ENCODE results near the gene ADAM8.

DNA sequence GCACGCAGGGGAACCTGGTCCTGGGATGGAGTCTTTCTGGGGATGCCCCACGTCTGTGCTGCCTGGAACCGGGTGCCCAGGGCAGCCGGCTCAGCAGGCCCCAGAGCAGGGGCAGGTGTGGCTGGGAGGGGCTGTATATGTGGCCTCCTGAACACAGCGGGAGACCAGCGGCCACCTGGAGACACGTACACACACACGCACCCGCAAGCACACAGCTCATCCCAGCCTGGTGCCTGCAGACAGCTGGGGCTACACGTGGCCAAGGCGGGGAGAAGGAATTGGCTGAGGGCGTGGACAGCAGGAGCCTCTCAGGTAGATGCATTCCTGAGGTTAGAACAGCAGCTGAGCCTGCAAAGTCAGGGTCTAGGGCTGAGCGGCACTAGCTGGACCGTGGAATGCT is 14.0 kb downstream of the ADAM8 start:
- TF ChIP-seq, protein P1, sequence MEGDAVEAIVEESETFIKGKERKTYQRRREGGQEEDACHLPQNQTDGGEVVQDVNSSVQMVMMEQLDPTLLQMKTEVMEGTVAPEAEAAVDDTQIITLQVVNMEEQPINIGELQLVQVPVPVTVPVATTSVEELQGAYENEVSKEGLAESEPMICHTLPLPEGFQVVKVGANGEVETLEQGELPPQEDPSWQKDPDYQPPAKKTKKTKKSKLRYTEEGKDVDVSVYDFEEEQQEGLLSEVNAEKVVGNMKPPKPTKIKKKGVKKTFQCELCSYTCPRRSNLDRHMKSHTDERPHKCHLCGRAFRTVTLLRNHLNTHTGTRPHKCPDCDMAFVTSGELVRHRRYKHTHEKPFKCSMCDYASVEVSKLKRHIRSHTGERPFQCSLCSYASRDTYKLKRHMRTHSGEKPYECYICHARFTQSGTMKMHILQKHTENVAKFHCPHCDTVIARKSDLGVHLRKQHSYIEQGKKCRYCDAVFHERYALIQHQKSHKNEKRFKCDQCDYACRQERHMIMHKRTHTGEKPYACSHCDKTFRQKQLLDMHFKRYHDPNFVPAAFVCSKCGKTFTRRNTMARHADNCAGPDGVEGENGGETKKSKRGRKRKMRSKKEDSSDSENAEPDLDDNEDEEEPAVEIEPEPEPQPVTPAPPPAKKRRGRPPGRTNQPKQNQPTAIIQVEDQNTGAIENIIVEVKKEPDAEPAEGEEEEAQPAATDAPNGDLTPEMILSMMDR (IDR thresholded peaks at IDR 0.05) = no peak
- TF ChIP-seq POLR2AphosphoS5 (IDR thresholded peaks at IDR 0.05; ENCODE audit: low read depth, low read length) = no peak
- TF ChIP-seq, protein P2, sequence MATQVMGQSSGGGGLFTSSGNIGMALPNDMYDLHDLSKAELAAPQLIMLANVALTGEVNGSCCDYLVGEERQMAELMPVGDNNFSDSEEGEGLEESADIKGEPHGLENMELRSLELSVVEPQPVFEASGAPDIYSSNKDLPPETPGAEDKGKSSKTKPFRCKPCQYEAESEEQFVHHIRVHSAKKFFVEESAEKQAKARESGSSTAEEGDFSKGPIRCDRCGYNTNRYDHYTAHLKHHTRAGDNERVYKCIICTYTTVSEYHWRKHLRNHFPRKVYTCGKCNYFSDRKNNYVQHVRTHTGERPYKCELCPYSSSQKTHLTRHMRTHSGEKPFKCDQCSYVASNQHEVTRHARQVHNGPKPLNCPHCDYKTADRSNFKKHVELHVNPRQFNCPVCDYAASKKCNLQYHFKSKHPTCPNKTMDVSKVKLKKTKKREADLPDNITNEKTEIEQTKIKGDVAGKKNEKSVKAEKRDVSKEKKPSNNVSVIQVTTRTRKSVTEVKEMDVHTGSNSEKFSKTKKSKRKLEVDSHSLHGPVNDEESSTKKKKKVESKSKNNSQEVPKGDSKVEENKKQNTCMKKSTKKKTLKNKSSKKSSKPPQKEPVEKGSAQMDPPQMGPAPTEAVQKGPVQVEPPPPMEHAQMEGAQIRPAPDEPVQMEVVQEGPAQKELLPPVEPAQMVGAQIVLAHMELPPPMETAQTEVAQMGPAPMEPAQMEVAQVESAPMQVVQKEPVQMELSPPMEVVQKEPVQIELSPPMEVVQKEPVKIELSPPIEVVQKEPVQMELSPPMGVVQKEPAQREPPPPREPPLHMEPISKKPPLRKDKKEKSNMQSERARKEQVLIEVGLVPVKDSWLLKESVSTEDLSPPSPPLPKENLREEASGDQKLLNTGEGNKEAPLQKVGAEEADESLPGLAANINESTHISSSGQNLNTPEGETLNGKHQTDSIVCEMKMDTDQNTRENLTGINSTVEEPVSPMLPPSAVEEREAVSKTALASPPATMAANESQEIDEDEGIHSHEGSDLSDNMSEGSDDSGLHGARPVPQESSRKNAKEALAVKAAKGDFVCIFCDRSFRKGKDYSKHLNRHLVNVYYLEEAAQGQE (IDR thresholded peaks at IDR 0.05; ENCODE audit: insufficient read depth in 1 of 2, low read depth in 2 of 2, low read length in 1 of 2) = no peak
- no peak for TF ChIP-seq SIN3A (IDR thresholded peaks at IDR 0.05; ENCODE audit: borderline replicate concordance, insufficient read depth, low read depth, low read length)
